Renal pelvis (tissue), 4 donors: Measurements from ENCODE around the gene ALPL. TPM values are rescaled to one million over a fixed set of nuclear protein-coding genes. Genes with fewer than 3 reads are reported as not detected.
A peak's percentile ranks its signal among the peaks of the same experiment; 100 is the strongest.

Experiments
- DNase-seq: peaks from one replicate; pipeline ENCODE4 v3.0.0-alpha.2; 2013
- polyA plus RNA-seq, 3 donors: library from polyadenylated mRNA; unstranded; fragments of 120-200 nt; gene quantifications; one replicate each; pipeline ENCODE4 v1.2.1, GENCODE V29; 2013; ENCODE audit not compliant: insufficient read length in 3 of 3

The ALPL gene
- polyA plus RNA-seq, 3 donors, result 44.6 to 49.3 (median 45.9) TPM

GRCh38 chr1:21596174-21596573 lies 87.0 kb downstream of the ALPL start:
- DNase-seq, result no peak

DNA sequence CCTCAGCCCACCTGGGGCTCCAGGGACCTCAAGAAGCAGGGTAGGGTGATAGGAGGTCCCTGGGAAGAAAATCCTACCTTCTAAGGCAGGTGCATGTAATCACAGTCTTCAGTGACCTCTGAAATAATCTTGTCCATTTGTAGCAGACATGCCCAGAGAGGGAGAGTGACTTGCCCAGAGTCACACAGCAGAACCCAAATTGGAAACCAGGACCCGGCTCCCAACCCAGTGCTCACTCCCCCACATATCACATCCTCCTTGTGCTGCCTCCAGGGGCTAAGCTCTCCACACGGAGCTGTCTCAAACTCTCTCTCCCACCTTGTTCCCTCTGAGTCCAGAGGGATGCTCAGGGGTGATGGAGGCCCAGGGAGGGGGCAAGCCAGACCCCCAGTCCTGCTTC lies 87.4 kb downstream of the ALPL start:
- no peak for DNase-seq

DNA sequence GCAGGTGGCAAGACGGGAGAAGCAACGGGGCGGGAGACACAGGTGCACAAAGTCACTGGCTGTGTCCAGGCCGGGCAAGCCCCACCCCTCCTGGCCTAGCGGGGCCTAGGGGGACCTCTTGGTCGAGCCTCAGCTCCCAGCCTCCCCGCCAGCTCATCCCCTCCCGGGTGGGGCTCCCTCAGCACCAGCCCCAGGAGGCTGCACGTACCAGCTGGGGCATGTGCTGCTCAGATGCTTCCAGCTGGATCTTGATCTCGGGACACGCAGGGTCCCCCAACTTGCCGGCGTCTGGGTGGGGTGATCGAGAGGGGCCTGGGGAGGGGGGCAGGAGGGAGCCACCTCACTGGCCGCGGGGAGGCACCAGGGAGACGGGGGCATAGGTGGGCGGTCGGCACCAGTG lies 88.5 kb downstream of the ALPL start:
- no peak for DNase-seq

DNA sequence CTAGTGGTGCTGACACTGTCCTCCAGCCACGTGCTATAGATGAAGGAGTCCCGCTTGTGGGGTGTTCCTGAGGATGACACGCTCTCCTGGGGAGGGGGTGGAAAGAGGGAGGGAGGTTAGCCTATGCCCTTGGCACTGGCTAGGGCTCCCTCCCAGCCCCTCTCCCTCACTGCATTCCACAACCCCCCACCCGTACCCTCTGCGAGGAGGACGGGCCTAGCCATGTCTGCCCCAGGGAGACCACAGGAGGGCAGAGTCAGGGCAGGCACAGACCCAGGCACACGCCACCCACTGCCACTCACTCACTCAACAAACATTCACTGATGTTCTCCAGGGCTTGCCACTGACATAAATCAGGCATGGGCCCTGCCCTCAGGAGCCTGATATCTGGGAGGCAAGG lies 89.2 kb downstream of the ALPL start:
- no peak for DNase-seq

- no peak for DNase-seq
These were observed 89.7 kb downstream of the ALPL start for GRCh38 chr1:21598904-21599303.

- DNase-seq, result no peak
These were observed 90.2 kb downstream of the ALPL start for GRCh38 chr1:21599402-21599801.

DNA sequence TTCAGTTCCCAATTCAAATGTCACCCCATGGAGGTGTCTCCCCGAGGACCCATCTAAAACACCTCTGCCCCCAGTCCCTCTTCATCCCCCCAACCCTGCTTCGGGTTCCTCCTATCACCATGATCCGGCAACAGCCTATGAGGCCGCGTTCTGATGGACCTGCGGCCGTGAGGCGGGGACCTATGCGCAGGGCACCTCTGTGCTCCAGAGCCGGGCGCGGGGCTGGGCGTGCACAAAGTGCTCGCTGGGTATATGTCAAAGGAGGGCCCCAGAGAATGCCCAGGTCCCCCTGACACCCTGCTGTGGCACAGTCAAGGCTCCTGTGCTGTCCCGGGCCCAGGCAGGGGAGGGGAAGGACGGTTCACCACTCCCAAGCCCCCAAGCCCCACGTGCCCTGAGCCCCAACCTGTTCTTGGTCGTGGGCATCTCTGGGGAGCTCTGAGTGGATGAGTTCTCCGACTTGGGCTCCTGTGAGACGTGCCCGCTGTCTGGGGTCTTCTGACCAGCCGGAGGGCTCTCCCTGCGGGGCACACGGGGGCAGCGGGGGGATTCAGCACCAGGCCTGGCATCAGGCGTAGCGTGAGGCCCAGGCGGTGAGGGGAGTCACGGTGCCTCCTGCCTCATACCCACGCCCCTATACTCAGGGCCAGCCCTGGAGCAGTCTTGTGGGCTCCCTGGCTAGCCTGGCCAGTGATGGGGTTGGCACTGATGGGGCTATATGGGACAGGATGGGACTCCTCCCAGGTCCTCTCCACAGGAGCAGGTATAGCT lies 92.2 kb downstream of the ALPL start:
- no peak for DNase-seq

- no peak for DNase-seq
These were observed 94.2 kb downstream of the ALPL start for GRCh38 chr1:21603177-21604138.

DNA sequence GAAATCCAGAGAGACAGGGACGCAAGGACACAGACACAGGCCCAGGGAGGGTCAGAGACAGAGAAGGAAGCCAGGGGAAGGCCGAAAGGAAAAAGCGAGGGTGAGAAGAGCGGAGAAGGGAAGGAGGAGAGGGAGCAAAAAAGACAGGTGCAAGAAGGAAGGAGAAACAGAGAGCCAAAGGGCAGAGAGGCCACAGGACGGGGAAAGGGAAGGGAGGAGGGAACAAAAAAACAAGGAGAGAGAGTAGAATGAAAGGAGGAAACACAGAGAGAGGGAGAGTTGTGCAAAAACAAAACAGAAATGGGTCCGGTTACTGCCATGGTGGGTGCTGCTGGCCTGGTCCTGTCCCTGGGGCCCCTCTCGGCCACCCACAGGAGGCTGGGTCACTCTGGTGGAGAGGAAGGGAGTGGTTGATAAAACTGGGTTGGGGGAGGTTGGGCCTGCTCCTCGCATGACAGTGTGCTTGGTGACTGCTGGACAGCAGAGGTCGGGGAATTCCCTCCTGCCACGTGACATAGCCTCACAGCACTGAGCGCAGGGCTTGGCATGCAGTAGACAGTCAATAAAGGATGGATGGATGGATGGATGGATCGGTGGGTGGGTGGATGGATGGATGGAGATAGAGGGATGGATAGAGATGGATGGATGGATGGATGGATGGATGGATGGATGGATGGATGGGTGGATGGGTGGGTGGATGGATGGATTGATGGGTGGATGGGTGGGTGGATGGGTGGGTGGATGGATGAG lies 95.2 kb downstream of the ALPL start:
- no peak for DNase-seq

- no peak for DNase-seq
These were observed 95.9 kb downstream of the ALPL start for GRCh38 chr1:21605012-21605715.

DNA sequence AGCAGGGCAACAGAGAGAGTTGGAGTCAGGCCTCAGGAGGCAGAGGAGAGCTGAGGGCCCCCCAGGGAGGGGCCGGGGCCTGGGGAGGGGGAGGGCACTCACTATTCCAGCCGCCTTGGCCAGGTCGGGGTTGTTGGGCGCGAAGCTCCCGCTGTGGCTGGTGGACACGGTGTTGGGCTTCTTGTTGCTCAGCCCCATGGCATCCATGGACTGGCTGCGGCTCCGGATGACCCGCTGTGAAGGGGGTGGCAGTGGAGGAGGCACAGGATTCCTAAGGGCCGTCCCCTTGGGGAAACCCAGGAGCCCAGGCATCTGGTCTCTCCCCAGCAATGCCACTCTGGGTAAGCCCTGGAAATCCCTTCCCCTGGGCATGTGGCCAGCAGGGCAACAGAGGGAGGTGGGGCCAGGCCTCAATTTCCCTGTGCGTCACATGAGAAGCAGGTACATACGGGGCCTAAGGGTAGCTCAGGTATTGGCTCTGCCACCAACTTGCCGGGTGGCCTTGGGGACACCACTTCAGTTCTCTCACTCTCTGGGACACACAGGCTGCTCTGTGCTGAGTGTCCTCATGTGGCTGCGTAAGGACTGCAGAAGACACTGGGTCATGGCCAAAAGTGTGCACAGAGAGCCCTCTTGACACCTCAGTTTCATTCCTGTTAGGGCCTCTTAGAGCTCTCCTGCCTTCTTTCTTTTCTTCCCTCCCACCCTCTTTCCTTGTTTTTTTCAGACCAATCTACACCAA lies 96.9 kb downstream of the ALPL start:
- no peak for DNase-seq

- DNase-seq, result peak; percentile 74
These were observed 98.6 kb downstream of the ALPL start for GRCh38 chr1:21607549-21608529.

DNA sequence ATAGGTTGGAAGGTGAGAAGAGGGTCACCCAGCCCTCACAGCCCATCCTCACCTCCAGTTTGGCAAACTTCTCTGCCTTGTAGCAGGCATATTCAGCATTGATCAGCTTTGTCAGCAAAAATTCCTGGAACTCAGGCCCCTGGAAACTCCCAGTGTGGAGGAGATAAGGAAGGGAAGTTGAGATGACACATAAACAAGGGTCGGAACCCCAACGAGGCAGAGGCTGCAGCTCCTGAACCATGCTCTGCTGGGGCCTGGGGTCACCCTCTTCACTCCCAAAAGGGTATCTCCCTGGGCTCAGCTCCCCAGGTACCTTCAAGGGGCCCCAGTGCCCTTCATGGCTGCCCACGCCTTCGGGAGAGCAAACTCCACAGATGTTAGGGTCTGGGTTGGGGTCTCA lies 99.6 kb downstream of the ALPL start:
- DNase-seq, result no peak

- no peak for DNase-seq
These were observed 100.8 kb downstream of the ALPL start for GRCh38 chr1:21610027-21610426.

- no peak for DNase-seq
These were observed 102.0 kb downstream of the ALPL start for GRCh38 chr1:21610989-21611785.

- no peak for DNase-seq
These were observed 102.8 kb downstream of the ALPL start for GRCh38 chr1:21612057-21612456.

DNA sequence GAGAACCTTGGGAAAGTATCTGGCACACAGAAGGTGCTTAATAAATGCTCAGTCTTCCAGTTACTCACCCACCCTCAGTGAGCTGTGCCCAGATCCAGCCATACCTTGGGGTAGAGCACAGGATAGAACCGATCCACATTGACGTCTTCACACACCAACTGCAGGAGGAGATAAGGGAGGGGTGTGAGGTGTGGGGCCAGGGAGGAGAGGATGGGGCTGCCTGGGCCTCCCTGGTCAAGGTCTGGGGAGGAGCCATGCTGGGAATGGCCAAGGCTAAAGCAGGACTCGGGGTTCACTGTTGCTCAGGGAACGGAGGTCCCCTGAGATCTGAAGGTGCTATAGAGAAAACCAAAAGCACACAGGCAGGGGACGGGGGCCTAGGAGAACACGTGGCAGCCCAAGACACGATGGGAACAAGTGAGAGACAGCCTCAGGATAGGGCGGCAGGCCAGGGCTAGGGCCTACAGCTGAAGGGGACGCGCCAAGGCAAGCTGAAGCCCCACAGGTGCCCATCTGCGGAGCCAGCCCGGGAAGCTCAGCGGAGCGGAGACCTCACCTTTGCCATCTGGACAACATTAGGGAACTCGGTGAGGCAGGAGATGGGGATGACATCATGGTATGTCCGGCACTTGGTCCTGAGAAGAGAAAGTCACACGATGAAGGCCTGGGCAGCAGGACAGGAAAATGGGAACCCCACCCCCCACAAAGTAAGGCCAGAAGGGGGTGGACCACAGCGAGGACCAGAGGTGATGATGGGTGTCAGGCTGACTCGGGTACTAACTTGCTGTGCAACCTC lies 104.0 kb downstream of the ALPL start:
- DNase-seq, result no peak
